HG02938 (cell line): ENCODE data around the gene BRF1.

Experiments used
- ATAC-seq: cut with Tn5 transposase; IDR thresholded peaks from one replicate; pipeline ENCODE4 v1.9.1; 2021; ENCODE audit warnings: mild to moderate bottlenecking, moderate library complexity; ENCODE audit not compliant: unreplicated experiment

Gene BRF1

DNA sequence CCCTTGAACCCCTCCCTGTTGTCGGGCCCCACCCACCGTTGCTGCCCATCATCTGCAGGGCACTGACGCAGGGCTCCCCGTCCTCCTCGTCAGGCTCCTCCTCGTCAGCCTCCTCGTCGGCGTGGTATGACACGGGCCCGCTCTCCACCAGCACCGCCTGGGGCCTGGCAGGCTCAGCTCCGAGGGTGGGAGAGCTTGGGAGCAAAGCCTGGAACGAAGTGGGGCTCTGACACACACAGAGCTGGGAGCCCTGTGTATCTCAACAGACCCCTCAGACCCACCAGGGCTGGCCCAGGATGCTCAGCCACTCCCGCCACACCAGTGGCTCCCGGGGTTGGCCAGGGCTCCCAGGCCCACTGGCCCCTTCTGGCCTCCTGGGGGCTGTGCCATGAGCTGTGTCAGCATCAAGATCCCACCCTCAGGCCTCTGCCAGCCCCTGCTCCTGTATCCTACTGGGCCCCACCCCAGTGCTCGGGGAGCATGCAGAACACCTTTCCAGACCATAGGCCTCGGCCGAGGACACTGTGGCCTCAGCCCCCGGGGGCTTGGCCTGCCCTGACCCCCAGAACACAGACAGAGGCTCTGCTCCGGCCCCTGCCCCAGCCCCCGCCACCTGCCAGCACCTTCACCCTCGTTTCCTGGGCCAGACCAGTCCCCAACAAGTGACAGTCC lies 89.6 kb downstream of the BRF1 start:
- no peak for ATAC-seq

- ATAC-seq = no peak
Observed at GRCh38 chr14:105210266-105211025, 90.4 kb downstream of the BRF1 start.

GRCh38 chr14:105209646-105210045 lies 91.2 kb downstream of the BRF1 start:
- ATAC-seq = no peak

DNA sequence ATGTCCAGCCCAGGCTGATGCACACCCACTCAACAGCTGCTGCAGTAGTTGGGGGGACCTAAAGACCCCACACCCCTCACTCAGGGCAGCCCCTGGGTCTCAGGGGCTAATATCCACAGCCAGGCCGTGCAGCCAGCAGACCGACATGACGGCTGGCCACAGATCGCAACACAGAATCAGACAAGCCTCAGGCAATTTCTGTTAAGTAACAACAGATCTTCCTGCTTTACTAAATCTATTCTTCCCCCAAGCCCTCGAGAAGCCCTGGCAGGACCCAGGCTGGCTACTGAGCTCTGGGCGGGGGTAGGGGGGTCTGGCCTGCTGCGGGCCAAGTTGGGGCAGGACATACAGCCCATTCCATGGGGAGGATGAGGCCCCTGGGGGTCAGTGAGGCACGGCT lies 91.7 kb downstream of the BRF1 start:
- no peak for ATAC-seq

DNA sequence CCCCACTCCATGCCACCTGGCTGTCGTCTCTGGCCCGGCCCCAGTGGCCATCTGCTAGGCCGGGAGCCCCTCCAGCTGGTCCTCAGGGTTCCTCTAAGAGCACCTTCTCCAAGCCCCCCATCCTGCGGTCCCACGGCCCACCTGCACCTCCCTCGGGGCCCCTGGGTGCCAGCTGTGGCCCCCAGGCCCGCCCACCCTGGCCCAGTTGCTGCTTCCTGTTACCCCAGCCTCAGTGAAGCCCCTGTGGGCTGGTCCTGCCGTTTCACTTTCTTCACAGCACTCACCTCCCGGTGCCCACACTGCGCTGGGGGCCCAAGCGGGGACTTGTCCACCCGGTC lies 92.1 kb downstream of the BRF1 start:
- ATAC-seq = no peak

- ATAC-seq = no peak
Observed at GRCh38 chr14:105207996-105208737, 92.6 kb downstream of the BRF1 start.

GRCh38 chr14:105207460-105207901 lies 93.3 kb downstream of the BRF1 start:
- ATAC-seq = no peak

GRCh38 chr14:105206873-105207272 lies 93.9 kb downstream of the BRF1 start:
- no peak for ATAC-seq

- ATAC-seq = no peak
Observed at GRCh38 chr14:105205673-105206208, 95.1 kb downstream of the BRF1 start.

- no peak for ATAC-seq
Observed at GRCh38 chr14:105204931-105205672, 95.7 kb downstream of the BRF1 start.

DNA sequence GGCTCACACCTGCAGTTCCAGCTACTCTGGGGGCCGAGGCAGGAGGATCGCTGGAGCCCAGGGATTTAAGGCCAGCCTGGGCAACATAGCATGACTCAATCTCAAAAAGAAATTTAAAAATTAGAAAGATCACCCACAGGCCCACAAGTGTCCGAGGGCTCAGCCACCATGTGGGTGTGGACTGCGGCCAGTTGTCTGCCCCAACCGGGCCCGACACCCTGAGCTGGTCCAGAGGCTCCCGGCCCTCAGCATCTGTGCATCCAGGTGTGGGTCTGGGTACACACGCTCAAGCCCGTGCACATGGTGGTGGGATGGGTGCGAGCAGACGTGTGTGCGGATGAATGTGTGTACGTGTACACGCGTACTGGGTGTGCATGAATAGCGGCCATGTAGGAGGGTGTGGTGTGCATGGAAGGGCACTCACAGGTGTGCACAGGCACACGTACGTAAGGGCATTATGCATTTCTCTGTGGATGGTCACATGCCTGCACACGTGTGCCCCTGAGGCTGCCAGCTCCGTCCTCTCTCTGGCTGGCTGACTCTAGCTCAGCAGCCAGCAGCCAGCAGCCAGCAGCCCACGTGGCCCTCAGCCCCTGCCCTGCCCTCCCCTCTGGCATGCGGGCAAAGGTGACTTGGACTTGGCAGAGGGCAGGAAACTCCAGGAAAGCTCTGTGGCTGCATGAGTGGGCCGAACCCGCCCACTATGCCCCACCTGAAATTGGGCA lies 96.4 kb downstream of the BRF1 start:
- ATAC-seq = no peak

DNA sequence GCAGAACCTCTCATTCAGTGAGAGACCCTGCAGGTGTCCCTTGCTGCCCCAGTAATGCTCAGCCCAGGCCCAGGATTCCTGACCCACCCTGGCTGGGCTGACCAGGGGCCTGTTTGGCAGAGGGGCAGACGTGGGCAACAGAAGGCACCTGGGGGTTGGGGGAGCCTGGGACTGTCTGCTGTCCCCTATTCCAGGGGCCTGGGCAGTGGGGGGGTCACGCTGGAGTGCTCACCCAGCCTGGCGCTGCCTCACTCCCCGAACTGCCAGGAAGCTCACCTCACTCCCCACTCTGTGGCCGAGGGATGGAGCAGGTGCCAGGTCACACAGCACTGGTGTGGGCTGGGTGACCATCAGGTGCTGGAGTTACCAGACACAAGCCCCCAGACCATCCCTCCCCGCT lies 97.1 kb downstream of the BRF1 start:
- no peak for ATAC-seq

- ATAC-seq = no peak
Observed at GRCh38 chr14:105203057-105203531, 97.7 kb downstream of the BRF1 start.

- ATAC-seq = no peak
Observed at GRCh38 chr14:105201925-105202513, 98.8 kb downstream of the BRF1 start.

GRCh38 chr14:105201156-105201924 lies 99.5 kb downstream of the BRF1 start:
- no peak for ATAC-seq

GRCh38 chr14:105200641-105201040 lies 100.2 kb downstream of the BRF1 start:
- ATAC-seq = no peak

- ATAC-seq = no peak
Observed at GRCh38 chr14:105200074-105200473, 100.7 kb downstream of the BRF1 start.

DNA sequence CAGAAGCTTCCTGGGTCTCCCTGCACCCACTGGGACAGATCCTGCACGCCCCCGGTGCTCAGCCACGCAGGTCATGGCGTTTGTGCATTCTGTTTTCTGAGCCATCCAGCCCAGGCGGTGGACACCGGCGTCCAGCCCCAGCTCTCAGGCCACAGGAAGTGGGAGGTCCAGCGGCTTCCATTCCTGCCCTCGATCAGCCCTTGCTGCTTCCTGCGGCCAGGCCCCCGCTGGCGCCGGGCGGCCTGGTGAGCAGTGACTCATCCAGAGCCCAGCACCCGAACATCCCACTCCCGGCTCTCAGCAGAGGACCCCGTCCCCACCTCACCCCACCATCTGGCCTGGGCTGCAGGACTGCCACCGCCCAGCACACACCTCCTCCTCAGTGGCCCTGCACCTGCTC lies 101.7 kb downstream of the BRF1 start:
- ATAC-seq = no peak

- ATAC-seq = no peak
Observed at GRCh38 chr14:105198588-105198987, 102.2 kb downstream of the BRF1 start.
